Coronary artery (tissue), 2 donors: ENCODE results near the gene ZNF747.

Source experiments
- DNase-seq: peaks from one replicate; pipeline ENCODE4 v3.0.0-alpha.2; 2017; ENCODE audit warnings: low spot score
- H3K27ac ChIP-seq, 2 donors: fragments of 200-600 bp; sonication (generic); one replicate each; pipeline ENCODE4 v1.5.1; 2016 to 2019
- H3K4me3 ChIP-seq: fragments of 200-600 bp; sonication (generic); 2 replicates; pipeline ENCODE4 v1.5.1; 2016; ENCODE audit warnings: mild to moderate bottlenecking, moderate library complexity
- TF ChIP-seq, protein P1 (sequence below): fragments of 200-600 bp; sonication (generic); IDR thresholded peaks from one replicate; pipeline ENCODE4 v1.5.1; 2019; ENCODE audit warnings: antibody characterized with exemption

The ZNF747 gene

GRCh38 chr16:30565526-30565925 is 30.9 kb upstream of the ZNF747 start:
- DNase-seq: no peak
- TF ChIP-seq, protein P1, sequence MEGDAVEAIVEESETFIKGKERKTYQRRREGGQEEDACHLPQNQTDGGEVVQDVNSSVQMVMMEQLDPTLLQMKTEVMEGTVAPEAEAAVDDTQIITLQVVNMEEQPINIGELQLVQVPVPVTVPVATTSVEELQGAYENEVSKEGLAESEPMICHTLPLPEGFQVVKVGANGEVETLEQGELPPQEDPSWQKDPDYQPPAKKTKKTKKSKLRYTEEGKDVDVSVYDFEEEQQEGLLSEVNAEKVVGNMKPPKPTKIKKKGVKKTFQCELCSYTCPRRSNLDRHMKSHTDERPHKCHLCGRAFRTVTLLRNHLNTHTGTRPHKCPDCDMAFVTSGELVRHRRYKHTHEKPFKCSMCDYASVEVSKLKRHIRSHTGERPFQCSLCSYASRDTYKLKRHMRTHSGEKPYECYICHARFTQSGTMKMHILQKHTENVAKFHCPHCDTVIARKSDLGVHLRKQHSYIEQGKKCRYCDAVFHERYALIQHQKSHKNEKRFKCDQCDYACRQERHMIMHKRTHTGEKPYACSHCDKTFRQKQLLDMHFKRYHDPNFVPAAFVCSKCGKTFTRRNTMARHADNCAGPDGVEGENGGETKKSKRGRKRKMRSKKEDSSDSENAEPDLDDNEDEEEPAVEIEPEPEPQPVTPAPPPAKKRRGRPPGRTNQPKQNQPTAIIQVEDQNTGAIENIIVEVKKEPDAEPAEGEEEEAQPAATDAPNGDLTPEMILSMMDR: no peak
- Histone ChIP-seq H3K4me3 (no peak overlapping the region), H3K27ac (no peak overlapping the region)

DNA sequence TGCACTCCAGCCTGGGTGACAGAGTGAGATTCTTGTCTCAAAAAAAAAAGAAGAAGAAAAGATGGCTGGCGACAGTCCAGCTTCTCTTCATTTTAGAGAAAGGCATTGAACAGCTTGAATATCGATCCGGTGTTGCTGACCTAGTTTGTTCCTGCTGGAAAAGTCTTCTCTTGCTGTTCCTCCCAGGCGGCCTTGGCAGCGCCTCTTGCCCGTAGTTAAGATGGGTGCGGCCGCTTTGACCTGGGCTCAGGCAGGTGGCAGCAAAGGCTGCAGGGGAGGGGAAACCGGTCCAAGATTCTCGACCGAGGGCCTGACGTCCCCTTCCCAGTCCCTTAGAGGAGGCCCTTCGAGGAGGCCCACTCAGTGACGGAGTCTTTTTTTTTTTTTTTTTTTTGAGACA is 27.4 kb upstream of the ZNF747 start:
- DNase-seq: no peak
- H3K4me3 ChIP-seq: no peak overlapping the region
- H3K27ac ChIP-seq: no peak overlapping the region
- TF ChIP-seq, protein P1: no peak

GRCh38 chr16:30561089-30561816 is 26.6 kb upstream of the ZNF747 start:
- H3K4me3 ChIP-seq: peak overlapping the region; percentile 69
- peak overlapping the region in 1 of 2 donors; percentile 61 for H3K27ac ChIP-seq
- DNase-seq: no peak

GRCh38 chr16:30559690-30560089 is 25.0 kb upstream of the ZNF747 start:
- Histone ChIP-seq H3K27ac (no peak overlapping the region), H3K4me3 (no peak overlapping the region)
- no peak for DNase-seq
- TF ChIP-seq, protein P1: no peak

More at GRCh38 chr16:30561089-30561816, 26.6 kb upstream of the ZNF747 start:
- TF ChIP-seq, protein P1: no peak

GRCh38 chr16:30558789-30559377 is 24.2 kb upstream of the ZNF747 start:
- no peak for DNase-seq
- Histone ChIP-seq H3K4me3 (peak overlapping the region; percentile 96), H3K27ac (peak overlapping the region in 1 of 2 donors; percentile 94)
- TF ChIP-seq, protein P1: no peak

GRCh38 chr16:30557957-30558788 is 23.5 kb upstream of the ZNF747 start, which contains the start of gene ZNF764:
TSS of gene ZNF764 (minus strand) at chr16:30558374. CDS start at chr16:30558182, 192 bp downstream.
- peak within 1 kb of the TSS; percentile 96 for H3K4me3 ChIP-seq
- peak; percentile 99 for DNase-seq
- TF ChIP-seq, protein P1: no peak
- peak within 1 kb of the TSS; percentile 87 to 94 for H3K27ac ChIP-seq
